ENCODE results near the gene NUP98. TPM values are rescaled to one million over a fixed set of nuclear protein-coding genes. Genes with fewer than 3 reads are reported as not detected.
"Not testable (repeated sequence)": the region's sequence is repeated elsewhere in the genome, so short reads cannot be mapped to it uniquely, and the experiment has no call there.

The NUP98 gene
- total RNA-seq, 4 donors from 2014 or later: 55.1 to 189 (median 123) TPM

- no peak for DNase-seq
- intact Hi-C loops (cut with DNase I; ENCODE audit: low total_unique reads): no loop called here
- Histone ChIP-seq H3K4me3 (no peak overlapping the region), H3K27me3 (no peaks in the 10 kb centered on the region), H3K36me3 (no peaks in the 10 kb centered on the region), H3K4me1 (no peaks in the 10 kb centered on the region), H3K9me3 (no peaks in the 10 kb centered on the region), H3K27ac (no peak overlapping the region)
- TF ChIP-seq POLR2A (IDR thresholded peaks at IDR 0.05): no peak
- no peak for TF ChIP-seq CTCF (IDR thresholded peaks at IDR 0.05)
Measured at GRCh38 chr11:3767536-3767935, 29.8 kb downstream of the NUP98 start.

- H3K27ac ChIP-seq; H3K9me3 ChIP-seq; H3K36me3 ChIP-seq; H3K4me3 ChIP-seq; H3K27me3 ChIP-seq; H3K4me1 ChIP-seq; intact Hi-C loops (cut with DNase I; ENCODE audit: low total_unique reads); DNase-seq: not testable (repeated sequence)
Measured at GRCh38 chr11:3766836-3767235, 30.5 kb downstream of the NUP98 start.

GRCh38 chr11:3764266-3764665, 33.1 kb downstream of the NUP98 start:
- DNase-seq: no peak
- no peak for TF ChIP-seq CTCF (IDR thresholded peaks at IDR 0.05)
- no peaks in the 10 kb centered on the region for H3K36me3 ChIP-seq
- no peak overlapping the region for H3K4me3 ChIP-seq
- H3K9me3 ChIP-seq: no peaks in the 10 kb centered on the region
- no peaks in the 10 kb centered on the region for H3K4me1 ChIP-seq
- H3K27me3 ChIP-seq: no peaks in the 10 kb centered on the region
- H3K27ac ChIP-seq: no peak overlapping the region
- intact Hi-C loops (cut with DNase I; ENCODE audit: low total_unique reads): no loop called here

- no peak overlapping the region for H3K27ac ChIP-seq
- no peaks in the 10 kb centered on the region for H3K36me3 ChIP-seq
Measured at GRCh38 chr11:3755151-3755550, 42.2 kb downstream of the NUP98 start.

GRCh38 chr11:3753110-3753509, 44.2 kb downstream of the NUP98 start:
- TF ChIP-seq POLR2A (IDR thresholded peaks at IDR 0.05) (no peak), CTCF (IDR thresholded peaks at IDR 0.05) (no peak)
- H3K27me3 ChIP-seq: no peaks in the 10 kb centered on the region
- H3K4me1 ChIP-seq: no peaks in the 10 kb centered on the region
- no peak for DNase-seq
- H3K36me3 ChIP-seq: no peaks in the 10 kb centered on the region
- no peak overlapping the region for H3K27ac ChIP-seq
- intact Hi-C loops (cut with DNase I; ENCODE audit: low total_unique reads): no loop called here
- H3K4me3 ChIP-seq: no peak overlapping the region
- H3K9me3 ChIP-seq: no peaks in the 10 kb centered on the region

More at GRCh38 chr11:3755151-3755550, 42.2 kb downstream of the NUP98 start:
- intact Hi-C loops (cut with DNase I; ENCODE audit: low total_unique reads): no loop called here
- no peak for DNase-seq
- H3K27me3 ChIP-seq: no peaks in the 10 kb centered on the region
- TF ChIP-seq POLR2A (IDR thresholded peaks at IDR 0.05): no peak
- no peak for TF ChIP-seq CTCF (IDR thresholded peaks at IDR 0.05)
- H3K4me3 ChIP-seq: no peak overlapping the region
- no peaks in the 10 kb centered on the region for H3K4me1 ChIP-seq
- H3K9me3 ChIP-seq: no peaks in the 10 kb centered on the region

GRCh38 chr11:3747704-3748103, 49.6 kb downstream of the NUP98 start:
- H3K9me3 ChIP-seq: no peaks in the 10 kb centered on the region
- no peaks in the 10 kb centered on the region for H3K27me3 ChIP-seq
- intact Hi-C loops (cut with DNase I; ENCODE audit: low total_unique reads): no loop called here
- no peaks in the 10 kb centered on the region for H3K4me1 ChIP-seq
- TF ChIP-seq POLR2A (IDR thresholded peaks at IDR 0.05): no peak
- TF ChIP-seq CTCF (IDR thresholded peaks at IDR 0.05): no peak
- DNase-seq: no peak
- H3K4me3 ChIP-seq: no peak overlapping the region
- no peak overlapping the region for H3K27ac ChIP-seq
- H3K36me3 ChIP-seq: no peaks in the 10 kb centered on the region

All from uterus (tissue), 4 donors.